ENCODE measurements around the gene TC2N. TPM values are rescaled to one million over a fixed set of nuclear protein-coding genes. Genes with fewer than 3 reads are reported as not detected.

Gene TC2N
- total RNA-seq, 4 donors from 2014 or later: 28.0 to 61.7 (median 33.4) TPM

DNA sequence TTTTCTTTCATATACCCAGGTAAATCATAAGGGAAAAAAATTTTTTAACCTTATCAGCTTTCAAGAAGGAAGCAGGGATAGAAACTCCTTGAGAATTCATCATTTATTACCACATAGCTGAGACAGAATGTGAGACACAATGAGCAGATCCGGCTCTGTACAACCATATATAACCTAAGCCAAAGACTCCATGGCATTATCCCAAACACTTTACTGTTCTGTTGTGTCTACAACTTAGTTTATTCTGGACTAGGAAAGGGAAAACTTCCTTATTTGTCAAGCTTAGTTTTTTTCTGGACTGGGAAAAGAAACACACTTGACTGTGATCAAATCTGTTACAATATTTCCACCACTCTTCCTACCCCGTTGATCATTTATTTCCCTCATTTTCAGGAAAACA is 97.2 kb downstream of the TC2N start:
- Histone ChIP-seq H3K9me3 (no peaks in the 10 kb centered on the region), H3K27me3 (no peaks in the 10 kb centered on the region), H3K4me3 (no peak overlapping the region), H3K4me1 (no peaks in the 10 kb centered on the region), H3K36me3 (no peaks in the 10 kb centered on the region), H3K27ac (no peak overlapping the region)
- TF ChIP-seq, protein P1, sequence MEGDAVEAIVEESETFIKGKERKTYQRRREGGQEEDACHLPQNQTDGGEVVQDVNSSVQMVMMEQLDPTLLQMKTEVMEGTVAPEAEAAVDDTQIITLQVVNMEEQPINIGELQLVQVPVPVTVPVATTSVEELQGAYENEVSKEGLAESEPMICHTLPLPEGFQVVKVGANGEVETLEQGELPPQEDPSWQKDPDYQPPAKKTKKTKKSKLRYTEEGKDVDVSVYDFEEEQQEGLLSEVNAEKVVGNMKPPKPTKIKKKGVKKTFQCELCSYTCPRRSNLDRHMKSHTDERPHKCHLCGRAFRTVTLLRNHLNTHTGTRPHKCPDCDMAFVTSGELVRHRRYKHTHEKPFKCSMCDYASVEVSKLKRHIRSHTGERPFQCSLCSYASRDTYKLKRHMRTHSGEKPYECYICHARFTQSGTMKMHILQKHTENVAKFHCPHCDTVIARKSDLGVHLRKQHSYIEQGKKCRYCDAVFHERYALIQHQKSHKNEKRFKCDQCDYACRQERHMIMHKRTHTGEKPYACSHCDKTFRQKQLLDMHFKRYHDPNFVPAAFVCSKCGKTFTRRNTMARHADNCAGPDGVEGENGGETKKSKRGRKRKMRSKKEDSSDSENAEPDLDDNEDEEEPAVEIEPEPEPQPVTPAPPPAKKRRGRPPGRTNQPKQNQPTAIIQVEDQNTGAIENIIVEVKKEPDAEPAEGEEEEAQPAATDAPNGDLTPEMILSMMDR (IDR thresholded peaks at IDR 0.05): no peak
- TF ChIP-seq POLR2AphosphoS5 (IDR thresholded peaks at IDR 0.05) (no peak), POLR2A (IDR thresholded peaks at IDR 0.05) (no peak), EP300 (IDR thresholded peaks at IDR 0.05) (no peak)
- 82% methylated on average over 2 of the region's 2 CpGs for WGBS
- no peak for DNase-seq (ENCODE audit: low spot score in 2 of 2)

DNA sequence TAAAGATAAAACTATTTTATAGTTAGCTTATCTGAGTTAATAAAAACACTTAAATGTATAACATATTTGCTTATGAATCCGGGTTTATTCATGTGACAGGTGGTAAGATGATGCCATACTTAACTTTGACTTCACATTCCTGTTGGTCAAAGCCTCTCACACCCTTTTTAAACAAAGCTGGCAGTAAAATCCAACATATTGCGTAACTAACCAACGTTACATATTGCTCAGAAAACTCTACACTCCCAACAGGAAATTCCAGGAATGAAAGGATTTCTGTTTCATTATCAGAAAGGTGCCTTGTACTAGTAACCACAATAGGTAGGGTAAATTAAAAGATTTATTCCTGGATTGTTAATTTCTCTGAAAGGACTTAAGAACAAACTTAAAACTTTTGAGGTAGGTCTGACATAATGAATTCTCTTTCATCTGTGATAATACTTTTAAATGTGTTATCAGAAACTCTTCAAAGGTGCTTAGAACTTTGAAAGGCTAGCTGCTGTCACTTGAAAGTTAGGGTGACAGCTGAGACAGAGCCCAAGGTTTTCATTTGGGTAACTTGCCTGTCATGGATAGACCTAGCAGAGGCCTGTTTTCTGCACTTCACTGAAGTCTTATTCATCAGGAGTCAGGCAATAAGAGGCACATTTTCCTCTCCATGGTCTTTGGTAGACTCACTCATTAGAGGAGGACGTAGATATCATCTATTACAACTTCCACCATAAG is 111.6 kb downstream of the TC2N start:
- Histone ChIP-seq H3K4me1 (peaks cover 6% of the 10 kb centered on the region), H3K27ac (no peak overlapping the region), H3K36me3 (no peaks in the 10 kb centered on the region), H3K4me3 (no peak overlapping the region), H3K9me3 (peaks cover 4% of the 10 kb centered on the region), H3K27me3 (no peaks in the 10 kb centered on the region)
- DNase-seq (ENCODE audit: low spot score in 2 of 2): no peak
- 36% methylated on average over 4 of the region's 4 CpGs for WGBS
- TF ChIP-seq, protein P1 (IDR thresholded peaks at IDR 0.05): no peak
- TF ChIP-seq POLR2A (IDR thresholded peaks at IDR 0.05): no peak
- TF ChIP-seq POLR2AphosphoS5 (IDR thresholded peaks at IDR 0.05): no peak
- TF ChIP-seq EP300 (IDR thresholded peaks at IDR 0.05): no peak

GRCh38 chr14:91754819-91755218 is 112.5 kb downstream of the TC2N start:
- H3K4me1 ChIP-seq: peaks cover 6% of the 10 kb centered on the region
- H3K4me3 ChIP-seq: no peak overlapping the region
- WGBS: 22% methylated on average over 1 of the region's 1 CpG
- TF ChIP-seq POLR2A (IDR thresholded peaks at IDR 0.05): no peak
- no peaks in the 10 kb centered on the region for H3K9me3 ChIP-seq
- H3K27me3 ChIP-seq: no peaks in the 10 kb centered on the region
- no peak for DNase-seq (ENCODE audit: low spot score in 2 of 2)
- no peak overlapping the region for H3K27ac ChIP-seq
- H3K36me3 ChIP-seq: no peaks in the 10 kb centered on the region

GRCh38 chr14:91754185-91754584 is 113.2 kb downstream of the TC2N start:
- H3K36me3 ChIP-seq: no peaks in the 10 kb centered on the region
- 93% methylated on average over 1 of the region's 1 CpG for WGBS
- no peaks in the 10 kb centered on the region for H3K27me3 ChIP-seq
- no peaks in the 10 kb centered on the region for H3K9me3 ChIP-seq
- H3K27ac ChIP-seq: no peak overlapping the region
- H3K4me1 ChIP-seq: peaks cover 6% of the 10 kb centered on the region
- no peak for DNase-seq (ENCODE audit: low spot score in 2 of 2)
- no peak overlapping the region for H3K4me3 ChIP-seq
- no peak for TF ChIP-seq EP300 (IDR thresholded peaks at IDR 0.05)

DNA sequence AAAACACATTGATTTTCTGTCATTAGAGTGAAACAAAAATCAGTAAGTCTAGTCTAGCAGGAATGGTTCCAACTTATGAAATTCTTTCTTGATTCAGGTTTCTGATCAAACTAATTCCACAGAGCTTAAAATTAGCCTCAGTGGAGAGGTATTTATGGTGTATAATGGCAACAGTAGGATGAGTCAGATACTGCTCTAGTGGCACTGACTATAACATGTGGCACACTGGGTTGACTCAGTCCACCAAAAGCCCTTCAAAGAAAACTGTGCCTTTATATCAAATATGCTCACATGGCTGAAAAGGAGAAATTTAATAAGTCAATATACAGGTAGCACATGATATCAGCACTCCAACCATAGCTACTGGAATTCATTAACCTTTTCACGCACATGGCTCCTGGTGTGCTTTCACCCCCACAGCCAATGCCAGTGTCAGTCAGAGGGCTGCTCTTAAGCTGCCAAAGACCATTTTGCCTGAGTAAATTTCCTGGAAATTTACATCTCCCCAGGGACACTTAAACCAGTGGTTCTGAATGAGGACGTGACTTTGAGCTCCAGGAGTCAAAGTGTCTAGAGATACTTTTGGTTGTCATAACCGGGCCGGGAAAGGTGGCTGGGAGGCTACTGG is 113.7 kb downstream of the TC2N start:
- no peak for TF ChIP-seq EP300 (IDR thresholded peaks at IDR 0.05)
- no peak for TF ChIP-seq POLR2AphosphoS5 (IDR thresholded peaks at IDR 0.05)
- TF ChIP-seq, protein P1 (IDR thresholded peaks at IDR 0.05): no peak
- no peak for TF ChIP-seq POLR2A (IDR thresholded peaks at IDR 0.05)
- Histone ChIP-seq H3K27me3 (no peaks in the 10 kb centered on the region), H3K9me3 (no peaks in the 10 kb centered on the region), H3K4me1 (peaks cover 6% of the 10 kb centered on the region), H3K27ac (peak overlapping the region; percentile 13), H3K4me3 (no peak overlapping the region), H3K36me3 (no peaks in the 10 kb centered on the region)
- WGBS: 77% methylated on average over 4 of the region's 4 CpGs
- no peak for DNase-seq (ENCODE audit: low spot score in 2 of 2)

- H3K4me3 ChIP-seq: no peak overlapping the region
- TF ChIP-seq POLR2AphosphoS5 (IDR thresholded peaks at IDR 0.05) (no peak), POLR2A (IDR thresholded peaks at IDR 0.05) (no peak), EP300 (IDR thresholded peaks at IDR 0.05) (no peak)
- TF ChIP-seq, protein P1 (IDR thresholded peaks at IDR 0.05): no peak
- 53% methylated on average over 1 of the region's 1 CpG for WGBS
- DNase-seq (ENCODE audit: low spot score in 2 of 2): no peak
- H3K36me3 ChIP-seq: no peaks in the 10 kb centered on the region
- no peaks in the 10 kb centered on the region for H3K27me3 ChIP-seq
- H3K27ac ChIP-seq: peak overlapping the region; percentile 13
- peaks cover 6% of the 10 kb centered on the region for H3K4me1 ChIP-seq
- no peaks in the 10 kb centered on the region for H3K9me3 ChIP-seq
Observed at GRCh38 chr14:91752961-91753360, 114.4 kb downstream of the TC2N start.
